ENCODE data around the gene ST3GAL3.

Gene ST3GAL3

DNA sequence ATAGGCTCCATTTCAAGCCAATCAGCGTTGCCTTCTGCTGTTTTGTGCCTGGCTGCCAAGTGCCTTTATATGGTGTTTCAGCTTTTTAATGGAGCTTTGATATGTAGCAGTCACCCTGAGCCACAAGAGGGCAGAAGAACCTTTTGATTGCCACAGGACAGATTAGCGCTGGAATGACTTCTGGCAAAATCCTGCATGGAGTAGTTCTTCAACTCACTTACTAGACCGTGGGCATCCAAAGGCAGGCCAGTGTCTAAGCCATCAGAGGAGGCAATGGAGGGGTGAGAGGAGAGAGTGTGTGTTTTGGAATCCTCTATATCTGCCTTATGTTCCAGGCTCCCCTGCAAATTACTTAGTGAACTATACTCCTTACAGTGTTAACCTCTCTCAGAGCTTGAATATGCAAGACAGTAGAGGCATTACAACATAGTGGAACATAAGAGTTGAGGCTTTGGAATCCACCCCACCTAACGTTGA lies 56.2 kb downstream of the ST3GAL3 start:
- no peak overlapping the region for H3K4me3 ChIP-seq (replicated peaks; ENCODE audit: insufficient read depth, low read length)
- peak overlapping the region; percentile 56 for H3K27ac ChIP-seq (replicated peaks)
- no peaks in the 10 kb centered on the region for H3K27me3 ChIP-seq (ENCODE audit: insufficient read depth, poor library complexity, severe bottlenecking)
- TF ChIP-seq POLR2AphosphoS5 (IDR thresholded peaks at IDR 0.05; ENCODE audit: low read depth), result no peak
- TF ChIP-seq GABPA (IDR thresholded peaks at IDR 0.05; ENCODE audit: low read depth), result no peak
- TF ChIP-seq, protein P1, sequence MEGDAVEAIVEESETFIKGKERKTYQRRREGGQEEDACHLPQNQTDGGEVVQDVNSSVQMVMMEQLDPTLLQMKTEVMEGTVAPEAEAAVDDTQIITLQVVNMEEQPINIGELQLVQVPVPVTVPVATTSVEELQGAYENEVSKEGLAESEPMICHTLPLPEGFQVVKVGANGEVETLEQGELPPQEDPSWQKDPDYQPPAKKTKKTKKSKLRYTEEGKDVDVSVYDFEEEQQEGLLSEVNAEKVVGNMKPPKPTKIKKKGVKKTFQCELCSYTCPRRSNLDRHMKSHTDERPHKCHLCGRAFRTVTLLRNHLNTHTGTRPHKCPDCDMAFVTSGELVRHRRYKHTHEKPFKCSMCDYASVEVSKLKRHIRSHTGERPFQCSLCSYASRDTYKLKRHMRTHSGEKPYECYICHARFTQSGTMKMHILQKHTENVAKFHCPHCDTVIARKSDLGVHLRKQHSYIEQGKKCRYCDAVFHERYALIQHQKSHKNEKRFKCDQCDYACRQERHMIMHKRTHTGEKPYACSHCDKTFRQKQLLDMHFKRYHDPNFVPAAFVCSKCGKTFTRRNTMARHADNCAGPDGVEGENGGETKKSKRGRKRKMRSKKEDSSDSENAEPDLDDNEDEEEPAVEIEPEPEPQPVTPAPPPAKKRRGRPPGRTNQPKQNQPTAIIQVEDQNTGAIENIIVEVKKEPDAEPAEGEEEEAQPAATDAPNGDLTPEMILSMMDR (IDR thresholded peaks at IDR 0.05; ENCODE audit: insufficient read depth, low read length), result peak; percentile 82
- DNase-seq (ENCODE audit: low read depth in 1 of 2, low spot score in 1 of 2), result peak; percentile 50 to 83

DNA sequence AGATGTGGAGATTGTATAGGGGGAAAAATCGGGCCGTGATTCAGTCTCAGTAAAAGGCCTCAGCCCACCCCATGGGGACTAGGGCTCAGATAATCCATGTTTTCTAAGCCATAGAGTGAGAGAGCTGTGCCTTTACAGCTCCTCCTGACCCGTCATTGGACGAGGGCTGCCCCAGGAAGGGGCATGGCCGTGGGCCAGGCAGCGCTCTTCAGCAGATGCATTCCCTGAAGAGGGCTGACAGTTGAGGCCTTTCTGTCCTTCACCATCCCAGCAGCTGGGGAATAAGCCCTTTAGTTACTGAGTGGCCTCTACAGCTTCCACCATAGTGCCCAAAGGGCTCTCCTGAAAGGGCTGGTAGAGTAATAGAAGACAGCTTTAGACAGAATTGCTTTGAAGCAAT lies 57.2 kb downstream of the ST3GAL3 start:
- DNase-seq (ENCODE audit: low read depth in 1 of 2, low spot score in 1 of 2), result no peak
- no peak overlapping the region for H3K4me3 ChIP-seq (replicated peaks; ENCODE audit: insufficient read depth, low read length)
- H3K27me3 ChIP-seq (ENCODE audit: insufficient read depth, poor library complexity, severe bottlenecking), result no peaks in the 10 kb centered on the region
- peak overlapping the region; percentile 56 for H3K27ac ChIP-seq (replicated peaks)
- no peak for TF ChIP-seq SPI1 (IDR thresholded peaks at IDR 0.05; ENCODE audit: borderline replicate concordance, low read depth)
- TF ChIP-seq, protein P1 (IDR thresholded peaks at IDR 0.05; ENCODE audit: insufficient read depth, low read length), result no peak
- TF ChIP-seq GABPA (IDR thresholded peaks at IDR 0.05; ENCODE audit: low read depth), result no peak
- TF ChIP-seq, protein P2, sequence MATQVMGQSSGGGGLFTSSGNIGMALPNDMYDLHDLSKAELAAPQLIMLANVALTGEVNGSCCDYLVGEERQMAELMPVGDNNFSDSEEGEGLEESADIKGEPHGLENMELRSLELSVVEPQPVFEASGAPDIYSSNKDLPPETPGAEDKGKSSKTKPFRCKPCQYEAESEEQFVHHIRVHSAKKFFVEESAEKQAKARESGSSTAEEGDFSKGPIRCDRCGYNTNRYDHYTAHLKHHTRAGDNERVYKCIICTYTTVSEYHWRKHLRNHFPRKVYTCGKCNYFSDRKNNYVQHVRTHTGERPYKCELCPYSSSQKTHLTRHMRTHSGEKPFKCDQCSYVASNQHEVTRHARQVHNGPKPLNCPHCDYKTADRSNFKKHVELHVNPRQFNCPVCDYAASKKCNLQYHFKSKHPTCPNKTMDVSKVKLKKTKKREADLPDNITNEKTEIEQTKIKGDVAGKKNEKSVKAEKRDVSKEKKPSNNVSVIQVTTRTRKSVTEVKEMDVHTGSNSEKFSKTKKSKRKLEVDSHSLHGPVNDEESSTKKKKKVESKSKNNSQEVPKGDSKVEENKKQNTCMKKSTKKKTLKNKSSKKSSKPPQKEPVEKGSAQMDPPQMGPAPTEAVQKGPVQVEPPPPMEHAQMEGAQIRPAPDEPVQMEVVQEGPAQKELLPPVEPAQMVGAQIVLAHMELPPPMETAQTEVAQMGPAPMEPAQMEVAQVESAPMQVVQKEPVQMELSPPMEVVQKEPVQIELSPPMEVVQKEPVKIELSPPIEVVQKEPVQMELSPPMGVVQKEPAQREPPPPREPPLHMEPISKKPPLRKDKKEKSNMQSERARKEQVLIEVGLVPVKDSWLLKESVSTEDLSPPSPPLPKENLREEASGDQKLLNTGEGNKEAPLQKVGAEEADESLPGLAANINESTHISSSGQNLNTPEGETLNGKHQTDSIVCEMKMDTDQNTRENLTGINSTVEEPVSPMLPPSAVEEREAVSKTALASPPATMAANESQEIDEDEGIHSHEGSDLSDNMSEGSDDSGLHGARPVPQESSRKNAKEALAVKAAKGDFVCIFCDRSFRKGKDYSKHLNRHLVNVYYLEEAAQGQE (IDR thresholded peaks at IDR 0.05; ENCODE audit: insufficient replicate concordance, low read depth), result no peak
- no peak for TF ChIP-seq POLR2AphosphoS5 (IDR thresholded peaks at IDR 0.05; ENCODE audit: low read depth)

DNA sequence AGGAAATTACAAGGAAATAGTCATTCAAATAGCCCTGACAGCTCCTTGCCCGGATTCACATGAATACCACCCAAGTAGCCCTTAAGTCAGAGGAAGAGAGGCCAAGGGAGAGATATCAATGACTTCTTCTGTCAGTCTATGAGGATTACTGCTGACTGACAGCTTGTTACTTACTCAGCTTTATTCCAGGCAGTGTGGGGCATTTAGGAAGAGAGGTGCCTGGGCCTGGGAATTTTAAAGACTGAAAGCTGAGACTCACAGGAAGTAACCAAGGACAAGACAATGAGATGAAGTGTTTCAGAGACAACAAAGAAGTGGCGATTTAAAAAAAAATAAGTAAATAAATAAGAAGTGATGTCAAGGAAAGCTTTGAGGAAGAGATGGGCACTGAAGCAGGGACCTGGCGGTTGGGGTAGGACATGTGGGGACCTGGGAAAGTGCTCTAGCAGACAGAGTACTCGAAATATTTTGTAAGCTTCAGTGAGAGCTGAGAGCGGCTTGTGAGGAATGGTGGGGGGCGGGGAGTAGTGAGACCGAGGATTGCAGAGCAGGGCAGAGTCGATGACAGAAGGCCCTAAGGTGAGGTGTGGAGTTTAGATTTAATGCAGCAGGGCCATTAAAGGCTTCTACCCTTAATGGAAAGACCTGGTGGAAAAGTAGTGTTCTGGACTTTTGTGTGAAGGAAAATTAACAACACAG lies 58.9 kb downstream of the ST3GAL3 start:
- DNase-seq (ENCODE audit: low read depth in 1 of 2, low spot score in 1 of 2), result peak in 1 of 2 experiments; percentile 62
- TF ChIP-seq, protein P1 (IDR thresholded peaks at IDR 0.05; ENCODE audit: insufficient read depth, low read length), result no peak
- TF ChIP-seq POLR2AphosphoS5 (IDR thresholded peaks at IDR 0.05; ENCODE audit: low read depth), result no peak
- TF ChIP-seq, protein P2 (IDR thresholded peaks at IDR 0.05; ENCODE audit: insufficient replicate concordance, low read depth), result no peak
- H3K27ac ChIP-seq (replicated peaks), result peak overlapping the region; percentile 65
- no peak overlapping the region for H3K4me3 ChIP-seq (replicated peaks; ENCODE audit: insufficient read depth, low read length)
- no peaks in the 10 kb centered on the region for H3K27me3 ChIP-seq (ENCODE audit: insufficient read depth, poor library complexity, severe bottlenecking)

Data from HL-60 (cell line).